Measurements from ENCODE around the gene CRIM1. TPM values are rescaled to one million over a fixed set of nuclear protein-coding genes. Genes with fewer than 3 reads are reported as not detected.

CRIM1 gene
- total RNA-seq, 1 donor from 2014 or later: 35.3 TPM

DNA sequence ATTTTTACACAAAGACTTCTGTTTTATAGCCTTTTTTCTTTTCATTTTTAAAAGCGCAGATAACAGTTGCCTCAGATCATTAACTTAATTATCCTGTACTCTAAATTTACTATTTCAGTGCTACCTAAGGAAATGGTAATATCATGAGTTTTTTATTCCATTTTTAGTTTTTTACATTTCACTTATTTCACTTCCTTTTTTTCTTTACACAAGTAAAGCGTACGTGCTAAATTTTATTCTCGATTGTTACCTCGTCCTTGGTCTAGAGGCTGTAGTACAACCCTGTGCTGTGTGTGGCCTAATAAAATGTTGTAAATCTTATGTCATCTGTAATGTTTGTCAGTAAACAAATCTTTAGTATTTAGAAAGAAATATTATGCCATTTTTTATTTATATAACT, 49.2 kb downstream of the CRIM1 start:
- no peaks in the 10 kb centered on the region for H3K27me3 ChIP-seq (ENCODE audit: control insufficient read depth, insufficient read depth, low read length)
- H3K36me3 ChIP-seq (ENCODE audit: control insufficient read depth, insufficient read depth, low read length): peaks cover 3% of the 10 kb centered on the region
- no peak for FAIRE-seq
- TF ChIP-seq, protein P1, sequence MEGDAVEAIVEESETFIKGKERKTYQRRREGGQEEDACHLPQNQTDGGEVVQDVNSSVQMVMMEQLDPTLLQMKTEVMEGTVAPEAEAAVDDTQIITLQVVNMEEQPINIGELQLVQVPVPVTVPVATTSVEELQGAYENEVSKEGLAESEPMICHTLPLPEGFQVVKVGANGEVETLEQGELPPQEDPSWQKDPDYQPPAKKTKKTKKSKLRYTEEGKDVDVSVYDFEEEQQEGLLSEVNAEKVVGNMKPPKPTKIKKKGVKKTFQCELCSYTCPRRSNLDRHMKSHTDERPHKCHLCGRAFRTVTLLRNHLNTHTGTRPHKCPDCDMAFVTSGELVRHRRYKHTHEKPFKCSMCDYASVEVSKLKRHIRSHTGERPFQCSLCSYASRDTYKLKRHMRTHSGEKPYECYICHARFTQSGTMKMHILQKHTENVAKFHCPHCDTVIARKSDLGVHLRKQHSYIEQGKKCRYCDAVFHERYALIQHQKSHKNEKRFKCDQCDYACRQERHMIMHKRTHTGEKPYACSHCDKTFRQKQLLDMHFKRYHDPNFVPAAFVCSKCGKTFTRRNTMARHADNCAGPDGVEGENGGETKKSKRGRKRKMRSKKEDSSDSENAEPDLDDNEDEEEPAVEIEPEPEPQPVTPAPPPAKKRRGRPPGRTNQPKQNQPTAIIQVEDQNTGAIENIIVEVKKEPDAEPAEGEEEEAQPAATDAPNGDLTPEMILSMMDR (IDR thresholded peaks at IDR 0.05; ENCODE audit: insufficient read depth, low read length, severe bottlenecking): no peak
- no peak for DNase-seq (ENCODE audit: low read depth)
- H3K4me3 ChIP-seq (ENCODE audit: low read depth, low read length): no peak overlapping the region

DNA sequence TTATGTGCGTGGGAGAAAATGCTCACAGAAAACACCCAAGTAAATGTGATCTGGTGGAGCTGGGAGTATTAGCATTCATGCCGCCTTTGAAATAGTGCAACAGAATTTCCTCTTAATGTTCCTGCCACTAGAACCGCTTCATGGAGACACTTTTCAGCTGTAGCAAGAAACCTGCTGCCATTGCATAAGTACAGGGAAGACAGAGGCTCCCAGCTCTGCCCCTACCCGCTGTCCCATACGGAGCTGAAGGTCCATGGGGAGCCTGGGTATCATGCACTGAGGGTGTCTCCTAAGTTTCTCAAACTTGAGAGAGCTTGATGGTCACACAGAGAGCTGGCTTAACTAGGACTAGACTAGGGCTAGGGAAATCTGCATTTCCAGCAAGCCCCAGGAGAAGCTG, 49.6 kb downstream of the CRIM1 start:
- no peak for FAIRE-seq
- Histone ChIP-seq H3K4me3 (ENCODE audit: low read depth, low read length) (no peak overlapping the region), H3K36me3 (ENCODE audit: control insufficient read depth, insufficient read depth, low read length) (peaks cover 3% of the 10 kb centered on the region), H3K27me3 (ENCODE audit: control insufficient read depth, insufficient read depth, low read length) (no peaks in the 10 kb centered on the region)
- DNase-seq (ENCODE audit: low read depth): no peak
- TF ChIP-seq, protein P1 (IDR thresholded peaks at IDR 0.05; ENCODE audit: insufficient read depth, low read length, severe bottlenecking): no peak

DNA sequence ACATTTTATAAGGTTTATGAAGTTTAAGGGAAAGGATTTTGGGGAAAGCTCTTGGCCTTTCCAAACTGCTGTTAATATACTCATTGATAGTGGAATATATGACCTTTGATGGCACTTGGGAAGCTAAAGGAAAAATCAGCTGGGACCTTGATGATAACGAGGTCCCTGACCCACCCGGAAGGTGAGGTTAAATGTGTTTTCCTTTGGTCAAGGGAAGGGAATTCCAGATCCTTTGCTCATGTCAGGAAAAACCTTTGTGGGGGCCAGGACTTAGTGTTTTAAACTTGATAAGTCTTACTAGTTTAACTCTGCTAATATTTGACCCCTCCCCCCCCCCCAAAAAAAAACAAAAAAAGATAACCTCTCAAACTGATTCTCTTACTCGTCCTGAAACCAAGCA, 50.7 kb downstream of the CRIM1 start:
- no peaks in the 10 kb centered on the region for H3K27me3 ChIP-seq (ENCODE audit: control insufficient read depth, insufficient read depth, low read length)
- no peak for DNase-seq (ENCODE audit: low read depth)
- H3K36me3 ChIP-seq (ENCODE audit: control insufficient read depth, insufficient read depth, low read length): peaks cover 3% of the 10 kb centered on the region
- no peak overlapping the region for H3K4me3 ChIP-seq (ENCODE audit: low read depth, low read length)
- FAIRE-seq: no peak
- TF ChIP-seq, protein P1 (IDR thresholded peaks at IDR 0.05; ENCODE audit: insufficient read depth, low read length, severe bottlenecking): no peak

DNA sequence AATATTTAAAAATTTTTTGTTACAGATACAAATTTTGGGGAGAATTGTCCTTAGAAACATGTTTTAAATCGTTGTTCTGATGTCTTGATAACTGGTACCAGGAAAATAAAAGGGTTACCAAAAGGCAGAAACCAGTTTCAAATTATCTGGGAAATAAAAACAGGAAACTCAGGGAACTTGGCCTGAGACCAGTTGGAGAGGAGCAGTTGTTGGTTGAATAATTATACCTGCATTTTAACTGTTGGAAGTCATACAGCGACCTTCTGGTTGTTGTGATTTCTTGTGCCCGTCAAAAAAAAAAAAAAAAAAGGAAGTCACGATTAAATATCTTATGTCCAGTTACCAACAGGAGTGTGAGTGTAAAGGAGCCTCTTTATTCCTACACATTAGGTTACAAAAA, 51.8 kb downstream of the CRIM1 start:
- Histone ChIP-seq H3K4me3 (ENCODE audit: low read depth, low read length) (no peak overlapping the region), H3K27me3 (ENCODE audit: control insufficient read depth, insufficient read depth, low read length) (no peaks in the 10 kb centered on the region), H3K36me3 (ENCODE audit: control insufficient read depth, insufficient read depth, low read length) (peaks cover 3% of the 10 kb centered on the region)
- DNase-seq (ENCODE audit: low read depth): no peak
- TF ChIP-seq, protein P1 (IDR thresholded peaks at IDR 0.05; ENCODE audit: insufficient read depth, low read length, severe bottlenecking): no peak
- FAIRE-seq: no peak

DNA sequence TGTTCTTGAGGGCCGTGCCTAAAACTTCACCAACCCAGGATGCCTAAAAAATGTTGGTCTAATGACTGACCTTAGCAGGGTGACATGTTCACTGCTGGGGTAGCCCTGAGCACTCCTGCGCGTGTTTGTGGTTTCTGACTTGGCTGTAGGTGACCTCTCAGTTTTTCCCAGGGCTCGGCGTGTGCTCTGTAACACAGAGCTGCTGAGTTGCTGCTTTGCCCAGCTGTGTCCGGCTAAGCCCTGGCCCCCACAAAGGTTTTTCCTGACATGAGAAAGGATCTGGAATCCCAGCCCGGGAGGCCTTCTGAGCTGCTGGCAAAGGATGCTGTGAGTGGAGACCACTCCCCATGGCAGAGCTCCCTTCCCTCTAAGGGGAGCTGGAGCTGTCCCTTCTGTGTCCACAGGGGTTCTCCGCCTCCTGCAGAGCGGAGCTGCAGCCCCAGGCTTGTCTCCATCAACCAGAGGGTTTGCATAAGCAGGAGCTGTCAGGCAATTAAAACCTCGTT, 52.7 kb downstream of the CRIM1 start:
- Histone ChIP-seq H3K27me3 (ENCODE audit: control insufficient read depth, insufficient read depth, low read length) (no peaks in the 10 kb centered on the region), H3K4me3 (ENCODE audit: low read depth, low read length) (no peak overlapping the region), H3K36me3 (ENCODE audit: control insufficient read depth, insufficient read depth, low read length) (peaks cover 3% of the 10 kb centered on the region)
- TF ChIP-seq, protein P1 (IDR thresholded peaks at IDR 0.05; ENCODE audit: insufficient read depth, low read length, severe bottlenecking): no peak
- DNase-seq (ENCODE audit: low read depth): no peak
- FAIRE-seq: no peak

DNA sequence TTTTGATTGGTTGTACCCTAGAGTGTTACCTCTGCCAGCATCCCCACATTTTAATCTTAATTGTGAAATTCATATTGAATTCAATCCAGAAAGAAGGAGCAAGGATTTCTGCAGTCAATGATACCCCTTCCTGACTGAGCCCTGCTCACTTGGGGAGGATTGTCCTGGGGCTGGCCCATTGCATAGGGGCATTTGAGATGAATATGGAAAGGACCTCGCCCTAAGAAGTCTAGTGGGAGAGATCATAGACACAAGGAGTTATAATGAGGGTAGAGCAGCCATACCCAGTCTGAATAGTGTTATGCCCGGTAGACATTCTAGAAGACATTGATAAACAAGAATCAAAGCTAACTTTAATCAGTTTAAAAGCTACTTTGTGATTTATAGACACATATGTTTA, 53.8 kb downstream of the CRIM1 start:
- Histone ChIP-seq H3K27me3 (ENCODE audit: control insufficient read depth, insufficient read depth, low read length) (no peaks in the 10 kb centered on the region), H3K36me3 (ENCODE audit: control insufficient read depth, insufficient read depth, low read length) (peaks cover 3% of the 10 kb centered on the region), H3K4me3 (ENCODE audit: low read depth, low read length) (no peak overlapping the region)
- DNase-seq (ENCODE audit: low read depth) (no peak), FAIRE-seq (no peak)
- TF ChIP-seq, protein P1 (IDR thresholded peaks at IDR 0.05; ENCODE audit: insufficient read depth, low read length, severe bottlenecking): no peak

Measured in bronchial epithelial cell (primary cell).